HG03159 (cell line): ENCODE measurements around the gene CDK8.
"Not testable (repeated sequence)": the region's sequence is repeated elsewhere in the genome, so short reads cannot be mapped to it uniquely, and the experiment has no call there.

Experiments used
- ATAC-seq: cut with Tn5 transposase; IDR thresholded peaks from one replicate; pipeline ENCODE4 v1.9.1; 2021; ENCODE audit warnings: mild to moderate bottlenecking, moderate library complexity; ENCODE audit not compliant: unreplicated experiment

Gene CDK8

DNA sequence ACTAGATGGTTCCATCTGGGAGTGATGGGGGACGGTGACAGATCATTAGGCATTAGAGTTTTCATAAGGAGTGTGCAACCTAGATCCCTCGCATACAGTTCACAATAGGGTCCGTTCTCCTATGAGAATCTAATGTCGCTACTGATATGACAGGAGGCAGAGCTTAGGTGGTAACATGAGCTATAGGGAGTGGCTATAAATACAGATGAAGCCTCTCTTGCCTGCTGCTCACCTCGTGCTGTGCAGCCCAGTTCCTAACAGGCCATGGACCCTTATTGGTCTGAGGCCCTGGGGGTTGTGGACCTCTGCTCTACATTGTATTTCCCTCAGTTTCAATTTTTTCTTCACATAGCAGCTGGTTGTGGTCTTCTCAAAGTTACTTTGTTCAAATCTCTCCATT is 56.5 kb downstream of the CDK8 start:
- no peak for ATAC-seq

- not testable (repeated sequence) for ATAC-seq
Observed at GRCh38 chr13:26312019-26312418, 58.1 kb downstream of the CDK8 start.

DNA sequence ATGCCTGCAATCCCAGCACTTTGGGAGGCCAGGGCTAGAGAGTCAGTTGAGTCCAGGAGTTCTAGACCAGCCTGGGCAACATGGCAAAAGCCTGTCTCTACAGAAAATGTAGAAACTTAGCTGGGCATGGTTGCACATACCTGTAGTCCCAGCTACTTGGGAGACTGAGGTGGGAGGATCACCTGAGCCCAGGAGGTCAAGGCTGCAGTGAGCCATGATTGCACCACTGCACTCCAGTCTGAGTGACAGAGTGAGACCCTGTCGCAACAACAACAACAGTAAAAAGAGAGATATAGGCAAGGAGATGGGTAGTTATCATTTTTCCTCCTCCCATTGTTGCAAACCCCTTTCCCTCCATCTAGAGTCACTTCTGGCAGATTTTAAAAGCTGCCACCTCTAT is 62.2 kb downstream of the CDK8 start:
- not testable (repeated sequence) for ATAC-seq

DNA sequence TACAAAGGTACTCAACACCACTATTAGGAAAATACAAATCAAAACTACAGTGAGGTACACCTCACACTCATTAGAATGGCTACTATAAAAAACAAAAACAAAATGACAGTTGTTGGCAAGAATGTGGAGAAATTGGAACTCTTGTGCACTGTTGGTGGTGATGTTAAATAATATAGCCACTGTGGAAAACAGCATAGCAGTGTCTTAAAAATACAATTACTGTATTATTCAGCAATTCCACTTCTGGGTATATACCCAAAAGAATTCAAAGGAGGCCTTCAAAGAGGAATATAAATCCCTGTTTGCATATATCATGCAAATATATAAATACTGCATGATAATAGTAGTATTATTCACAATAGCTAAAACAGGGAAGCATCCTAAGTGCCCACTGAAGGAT is 66.8 kb downstream of the CDK8 start:
- no peak for ATAC-seq

DNA sequence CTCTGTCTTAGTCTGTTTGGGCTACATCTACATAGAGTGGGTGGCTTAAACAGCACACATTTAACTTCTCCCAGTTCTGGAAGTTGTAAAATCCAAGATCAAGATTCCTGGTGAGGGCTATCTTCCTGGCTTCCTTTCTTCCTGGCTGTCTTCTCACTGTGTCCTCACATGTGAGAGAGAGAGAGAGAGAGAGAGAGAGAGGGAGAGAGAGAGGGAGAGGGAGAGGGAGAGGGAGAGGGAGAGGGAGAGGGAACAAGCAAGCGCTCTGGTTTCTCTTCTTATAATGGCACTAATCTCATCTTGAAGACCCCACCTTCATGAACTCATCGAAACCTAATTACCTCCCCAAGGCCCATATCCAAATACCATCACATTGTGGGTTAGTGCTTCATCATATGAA is 69.2 kb downstream of the CDK8 start:
- no peak for ATAC-seq

DNA sequence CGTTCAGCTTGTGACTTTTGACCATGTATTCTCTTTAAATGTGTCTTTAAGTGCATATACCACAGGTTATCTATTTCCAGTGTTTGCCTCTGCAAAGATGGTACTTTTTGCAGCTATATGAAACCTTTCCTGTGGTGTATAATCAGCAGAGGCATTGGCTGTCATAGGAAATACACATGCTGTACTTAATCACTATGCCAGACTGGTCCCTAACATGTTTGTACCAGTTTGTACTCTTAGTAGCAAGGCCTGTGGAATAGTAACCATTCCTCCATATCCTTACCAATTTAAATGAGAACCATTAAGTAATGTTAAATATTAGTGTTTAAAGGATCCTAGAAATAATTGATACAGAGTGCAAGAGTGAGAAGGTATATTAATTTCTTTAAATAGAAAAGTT is 69.8 kb downstream of the CDK8 start:
- no peak for ATAC-seq

GRCh38 chr13:26324294-26324693 is 70.4 kb downstream of the CDK8 start:
- ATAC-seq: no peak

- ATAC-seq: no peak
Observed at GRCh38 chr13:26324867-26325266, 70.9 kb downstream of the CDK8 start.

DNA sequence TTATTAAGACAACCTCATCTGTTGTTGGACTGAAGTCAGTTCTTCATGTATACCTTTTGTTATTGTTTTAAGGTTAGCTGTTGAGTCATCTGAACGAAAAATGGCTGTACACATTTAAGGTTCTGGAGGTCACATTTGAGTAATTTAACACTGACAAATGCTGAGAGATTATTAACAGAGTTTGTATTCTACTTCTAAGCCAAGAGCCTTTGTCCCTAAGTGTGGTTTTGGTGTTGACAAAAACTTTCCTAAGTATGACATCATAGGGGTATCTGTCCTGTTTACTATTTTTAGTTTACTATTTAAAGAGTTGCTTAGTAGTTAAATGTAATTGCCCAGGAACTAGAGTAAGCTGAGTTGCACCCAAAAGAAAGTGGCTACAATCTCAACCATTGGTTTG is 71.9 kb downstream of the CDK8 start:
- peak; percentile 75 for ATAC-seq

GRCh38 chr13:26326562-26326961 is 72.6 kb downstream of the CDK8 start:
- ATAC-seq: no peak

DNA sequence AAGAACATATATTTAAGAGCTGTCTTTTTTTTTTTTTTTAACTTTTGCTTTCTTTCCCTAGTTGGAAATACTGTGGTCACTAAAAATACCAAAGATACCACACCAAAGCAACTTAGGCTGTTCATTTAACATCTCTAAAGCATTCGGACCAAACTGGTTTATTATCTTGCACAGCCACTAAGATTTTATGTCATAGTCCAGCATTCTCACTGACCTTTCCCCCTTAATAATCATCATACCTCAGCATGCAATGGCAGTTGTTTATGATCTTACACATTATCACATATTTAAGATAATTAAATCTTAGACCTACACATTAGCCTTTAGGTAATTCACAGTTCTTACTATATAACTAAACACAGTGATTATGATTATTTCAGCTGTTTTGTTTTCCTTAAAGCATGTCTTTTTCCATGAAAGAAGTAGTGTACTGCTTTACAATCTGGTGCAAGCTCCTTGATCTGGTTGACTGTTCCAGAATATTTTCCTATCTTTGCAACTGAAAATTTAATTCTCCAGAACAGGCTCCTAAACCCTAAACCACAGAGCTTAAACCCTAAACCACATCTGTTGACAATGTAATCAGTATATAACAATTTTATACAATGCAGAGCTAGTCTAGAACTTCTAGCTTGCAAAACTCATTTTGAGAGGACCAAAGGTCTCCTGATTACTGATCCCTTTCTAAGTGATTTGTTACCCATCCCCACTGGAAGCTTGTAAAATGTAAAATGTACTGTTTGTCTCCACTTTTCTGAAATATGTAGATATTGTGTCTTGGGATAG is 74.2 kb downstream of the CDK8 start:
- ATAC-seq: no peak

GRCh38 chr13:26335158-26335557 is 81.2 kb downstream of the CDK8 start:
- no peak for ATAC-seq

GRCh38 chr13:26340807-26341206 is 86.9 kb downstream of the CDK8 start:
- ATAC-seq: no peak

- ATAC-seq: no peak
Observed at GRCh38 chr13:26342898-26343297, 89.0 kb downstream of the CDK8 start.

GRCh38 chr13:26343816-26344215 is 89.9 kb downstream of the CDK8 start:
- no peak for ATAC-seq

DNA sequence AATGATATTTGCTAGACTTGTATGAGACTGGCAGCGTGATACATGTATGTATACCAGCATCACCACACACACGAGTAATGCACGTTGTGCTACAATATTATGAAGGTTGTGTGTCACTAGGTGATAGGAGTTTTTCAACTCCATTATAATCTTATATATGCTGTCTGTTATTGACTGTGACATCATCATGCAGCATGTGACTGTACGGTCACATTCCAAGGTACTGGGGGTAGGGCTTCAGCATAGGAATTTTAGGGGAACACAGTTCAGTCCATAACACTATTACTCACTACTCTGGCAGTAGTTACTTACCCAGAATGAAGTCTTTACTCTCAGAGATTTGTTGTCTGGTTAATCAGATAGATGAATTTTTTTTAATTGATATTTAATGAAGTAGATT is 91.1 kb downstream of the CDK8 start:
- no peak for ATAC-seq

GRCh38 chr13:26348966-26349365 is 95.0 kb downstream of the CDK8 start:
- no peak for ATAC-seq

GRCh38 chr13:26362261-26362660 is 108.3 kb downstream of the CDK8 start:
- no peak for ATAC-seq

DNA sequence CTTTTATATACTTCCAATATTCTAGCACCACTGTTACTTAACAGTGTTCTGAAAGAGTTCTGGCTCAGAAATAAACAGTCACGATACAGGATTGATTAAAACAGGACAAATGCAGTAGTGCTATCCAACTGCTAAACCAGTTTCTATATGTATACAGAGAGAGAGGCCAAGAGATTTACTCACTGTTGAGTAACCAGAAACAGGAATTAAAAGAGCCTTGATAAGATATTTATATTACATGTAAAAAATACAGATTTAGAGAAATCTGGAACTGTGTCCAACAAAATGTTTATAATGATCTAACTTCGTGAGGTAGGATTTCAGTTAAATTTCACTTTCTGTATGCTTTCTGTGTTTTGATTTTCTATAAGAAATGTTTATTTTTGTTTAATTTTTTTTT is 116.6 kb downstream of the CDK8 start:
- ATAC-seq: no peak

DNA sequence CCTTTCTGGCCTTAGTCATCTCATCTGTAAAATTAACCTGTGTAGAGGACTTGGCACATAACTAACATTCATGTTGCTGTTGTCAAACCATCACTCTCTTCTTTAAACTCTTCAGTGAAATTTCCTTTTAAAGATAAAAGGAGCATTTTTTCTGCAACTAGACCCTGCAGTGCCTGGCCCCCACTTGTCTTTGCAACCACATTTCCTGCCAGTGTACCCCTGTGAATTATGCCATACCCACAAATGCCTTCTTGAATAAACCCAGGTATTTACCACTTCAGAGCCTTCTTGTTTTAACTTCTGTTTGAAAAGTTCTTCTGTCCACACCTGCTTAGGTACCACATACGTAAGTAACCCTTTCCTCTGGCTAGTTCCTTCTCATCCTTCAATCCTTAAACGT is 118.8 kb downstream of the CDK8 start:
- ATAC-seq: no peak

DNA sequence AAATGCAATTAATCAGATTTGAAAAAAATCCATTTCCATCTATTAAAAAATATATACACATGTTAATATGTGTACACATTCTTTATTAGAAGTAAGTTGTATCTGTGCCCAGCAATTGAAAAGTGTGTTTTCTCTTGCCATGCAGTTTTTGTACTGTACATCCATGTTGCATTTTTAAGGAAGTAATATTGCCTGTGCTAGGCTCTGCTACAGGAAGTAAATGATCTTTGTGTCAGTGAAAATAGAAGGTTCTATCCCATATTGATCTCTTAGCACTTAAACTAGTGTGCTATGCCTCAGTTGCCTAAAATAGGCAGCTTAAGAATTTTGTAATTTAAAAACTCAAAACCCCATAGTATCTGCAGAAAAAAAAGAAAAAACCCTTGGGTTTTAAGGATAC is 122.5 kb downstream of the CDK8 start:
- no peak for ATAC-seq

GRCh38 chr13:26377038-26377437 is 123.1 kb downstream of the CDK8 start:
- no peak for ATAC-seq

DNA sequence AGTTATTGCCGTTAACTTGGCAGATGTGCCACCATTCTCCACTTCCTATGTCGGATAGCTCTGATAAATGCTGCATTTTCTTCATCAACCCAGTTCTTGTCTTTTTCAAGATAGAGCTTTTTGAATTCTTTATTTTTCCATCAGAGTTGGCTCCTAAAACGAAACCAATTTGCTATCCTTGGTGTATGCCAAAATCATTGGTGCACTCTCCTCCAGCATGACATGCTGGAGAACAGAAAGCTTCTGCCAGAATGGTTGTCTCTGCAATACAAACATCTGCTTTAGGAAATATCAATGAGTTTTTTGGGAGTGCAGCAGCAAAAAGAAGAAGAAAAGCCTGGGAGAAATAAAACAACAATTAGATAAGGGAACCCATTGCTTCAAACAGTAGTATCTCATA is 124.2 kb downstream of the CDK8 start:
- ATAC-seq: no peak
